ENCODE measurements around the gene TRMT61A.
"Not testable (repeated sequence)": the region's sequence is repeated elsewhere in the genome, so short reads cannot be mapped to it uniquely, and the experiment has no call there.

Gene TRMT61A

GRCh38 chr14:103507751-103508150, 21.2 kb upstream of the TRMT61A start:
- in situ Hi-C loops (cut with MboI; ENCODE audit: low sequenced_read_pairs, unreplicated experiment), result no loop called here
- DNase-seq (ENCODE audit: low spot score), result peak; percentile 11
- TF ChIP-seq CTCF (IDR thresholded peaks at IDR 0.05; ENCODE audit: borderline replicate concordance, control extremely low read depth, extremely low read depth, insufficient read depth, missing control alignments), result no peak

- DNase-seq (ENCODE audit: low spot score), result no peak
- in situ Hi-C loops (cut with MboI; ENCODE audit: low sequenced_read_pairs, unreplicated experiment), result no loop called here
- no peak for TF ChIP-seq CTCF (IDR thresholded peaks at IDR 0.05; ENCODE audit: borderline replicate concordance, control extremely low read depth, extremely low read depth, insufficient read depth, missing control alignments)
These were observed 20.3 kb upstream of the TRMT61A start for GRCh38 chr14:103508521-103509329.

- no peak for TF ChIP-seq CTCF (IDR thresholded peaks at IDR 0.05; ENCODE audit: borderline replicate concordance, control extremely low read depth, extremely low read depth, insufficient read depth, missing control alignments)
- peak; percentile 15 for DNase-seq (ENCODE audit: low spot score)
- in situ Hi-C loops (cut with MboI; ENCODE audit: low sequenced_read_pairs, unreplicated experiment), result no loop called here
These were observed 18.9 kb upstream of the TRMT61A start for GRCh38 chr14:103509864-103510723.

GRCh38 chr14:103510724-103511693, 18.0 kb upstream of the TRMT61A start:
- DNase-seq (ENCODE audit: low spot score), result no peak
- in situ Hi-C loops (cut with MboI; ENCODE audit: low sequenced_read_pairs, unreplicated experiment), result no loop called here
- TF ChIP-seq CTCF (IDR thresholded peaks at IDR 0.05; ENCODE audit: borderline replicate concordance, control extremely low read depth, extremely low read depth, insufficient read depth, missing control alignments), result no peak

- in situ Hi-C loops (cut with MboI; ENCODE audit: low sequenced_read_pairs, unreplicated experiment); DNase-seq (ENCODE audit: low spot score): not testable (repeated sequence)
These were observed 16.8 kb upstream of the TRMT61A start for GRCh38 chr14:103512180-103512579.

GRCh38 chr14:103512701-103513611, 16.0 kb upstream of the TRMT61A start:
- in situ Hi-C loops (cut with MboI; ENCODE audit: low sequenced_read_pairs, unreplicated experiment), result no loop called here
- no peak for TF ChIP-seq CTCF (IDR thresholded peaks at IDR 0.05; ENCODE audit: borderline replicate concordance, control extremely low read depth, extremely low read depth, insufficient read depth, missing control alignments)
- DNase-seq (ENCODE audit: low spot score), result peak; percentile 23

Measured in GM13976 (cell line).